GM18505 (cell line): ENCODE measurements around the gene MFSD2B.
"Not testable (repeated sequence)": the region's sequence is repeated elsewhere in the genome, so short reads cannot be mapped to it uniquely, and the experiment has no call there.

Source experiments
- ATAC-seq: cut with Tn5 transposase; IDR thresholded peaks from one replicate; pipeline ENCODE4 v1.9.1; 2021; ENCODE audit not compliant: unreplicated experiment
- POLR2A ChIP-seq: IDR thresholded peaks from 4 replicates; pipeline ENCODE4 v1.6.1; 2011; ENCODE audit warnings: borderline replicate concordance; ENCODE audit not compliant: insufficient read depth, insufficient read length; ENCODE audit errors: extremely low read depth

Gene MFSD2B

DNA sequence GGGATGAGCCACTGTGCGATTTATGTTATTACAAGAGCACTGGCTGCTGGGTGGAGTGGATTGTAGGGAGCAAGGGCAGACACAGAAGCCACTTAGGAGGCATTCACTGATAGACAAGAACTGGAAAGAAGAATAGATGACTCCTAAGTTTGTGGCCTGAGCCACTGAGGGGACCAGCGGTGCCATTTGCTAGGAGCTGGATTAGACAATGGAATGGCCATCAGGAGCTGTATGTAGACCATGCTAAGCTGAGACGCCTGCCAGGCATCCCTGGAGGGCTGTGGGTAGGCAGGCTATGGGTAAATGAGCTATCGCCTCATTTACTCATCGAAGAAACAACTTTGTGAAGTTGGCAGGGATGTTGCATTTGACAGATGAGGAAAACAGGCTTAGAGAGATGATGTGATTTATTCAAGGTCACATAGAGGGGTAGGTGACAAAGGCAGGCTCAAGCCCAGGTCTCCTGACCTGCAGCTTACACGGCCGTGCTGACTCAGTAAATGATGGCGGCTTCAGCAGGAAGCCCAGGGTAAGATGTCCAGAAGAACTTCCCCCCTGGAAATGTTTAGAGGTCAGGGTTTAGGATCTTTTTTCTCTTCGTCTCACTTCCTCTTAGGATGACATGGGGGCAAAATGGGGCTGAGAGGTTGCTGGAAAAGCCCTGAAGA is 2.8 kb downstream of the MFSD2B start:
- ATAC-seq: no peak
- no peak for TF ChIP-seq POLR2A

DNA sequence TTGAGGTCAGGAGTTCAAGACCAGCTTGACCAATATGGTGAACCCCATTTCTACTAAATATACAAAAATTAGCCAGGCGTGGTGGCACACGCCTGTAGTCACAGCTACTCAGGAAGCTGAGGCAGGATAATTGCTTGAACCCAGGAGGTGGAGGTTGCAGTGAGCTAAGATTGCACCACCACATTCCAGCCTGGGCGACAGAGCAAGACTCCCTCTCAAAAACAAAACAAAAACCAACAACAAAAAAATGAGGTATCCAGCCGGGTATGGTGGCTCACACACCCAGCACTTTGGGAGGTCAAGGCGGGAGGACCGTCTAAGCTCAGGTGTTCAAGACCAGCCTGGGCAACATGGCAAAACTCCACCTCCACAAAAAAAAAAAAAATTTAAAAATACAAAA is 5.0 kb downstream of the MFSD2B start:
- not testable (repeated sequence) for ATAC-seq

GRCh38 chr2:24015562-24016375 is 5.9 kb downstream of the MFSD2B start:
- no peak for ATAC-seq

GRCh38 chr2:24016376-24016761 is 6.5 kb downstream of the MFSD2B start:
- no peak for ATAC-seq
- no peak for TF ChIP-seq POLR2A

More at GRCh38 chr2:24015562-24016375, 5.9 kb downstream of the MFSD2B start:
- no peak for TF ChIP-seq POLR2A

GRCh38 chr2:24016853-24017703 is 7.2 kb downstream of the MFSD2B start:
- ATAC-seq: no peak
- TF ChIP-seq POLR2A: no peak

DNA sequence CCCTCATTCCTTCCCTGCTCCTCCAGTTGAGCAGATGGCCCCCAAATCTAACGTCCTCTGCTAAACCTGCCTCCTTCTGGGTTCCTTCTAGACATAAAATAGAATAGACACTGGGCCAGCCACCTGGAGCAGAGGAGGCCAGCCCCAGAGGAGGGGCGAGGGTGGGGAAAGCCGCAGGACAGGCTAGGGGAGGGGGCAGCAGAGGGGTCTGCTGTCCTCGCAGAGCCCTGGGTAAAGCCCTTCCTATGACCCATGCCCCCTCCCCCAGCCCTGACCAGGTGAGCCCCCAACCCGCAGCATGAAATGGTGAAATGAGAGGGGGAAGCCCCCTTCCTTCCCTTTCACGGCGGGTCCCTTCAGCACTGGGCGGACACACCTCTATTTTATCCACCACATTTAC is 7.8 kb downstream of the MFSD2B start:
- no peak for ATAC-seq
- no peak for TF ChIP-seq POLR2A

DNA sequence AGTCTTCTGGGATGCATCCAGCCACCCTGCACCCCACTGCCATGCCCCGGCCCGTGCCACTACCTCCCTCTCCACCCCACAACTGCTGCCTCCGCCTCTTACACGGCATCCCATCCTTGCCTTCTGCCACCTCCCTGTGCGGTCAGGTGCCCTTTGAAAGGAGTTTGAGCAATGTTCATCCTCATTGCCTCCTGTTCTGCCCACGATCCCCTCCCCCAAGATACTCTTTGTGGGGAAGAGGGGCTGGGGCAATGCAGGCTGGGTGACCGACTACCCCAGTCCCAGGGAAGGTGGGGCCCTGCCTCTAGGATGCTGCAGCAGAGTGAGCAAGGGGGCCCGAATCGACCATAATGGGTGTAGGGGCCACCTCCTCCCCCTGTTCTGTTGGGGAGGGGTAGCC is 8.4 kb downstream of the MFSD2B start:
- no peak for TF ChIP-seq POLR2A
- ATAC-seq: no peak

- no peak for TF ChIP-seq POLR2A
- no peak for ATAC-seq
Measured at GRCh38 chr2:24019729-24020128, 9.8 kb downstream of the MFSD2B start.

- TF ChIP-seq POLR2A: no peak
- no peak for ATAC-seq
Measured at GRCh38 chr2:24020244-24020643, 10.4 kb downstream of the MFSD2B start.

DNA sequence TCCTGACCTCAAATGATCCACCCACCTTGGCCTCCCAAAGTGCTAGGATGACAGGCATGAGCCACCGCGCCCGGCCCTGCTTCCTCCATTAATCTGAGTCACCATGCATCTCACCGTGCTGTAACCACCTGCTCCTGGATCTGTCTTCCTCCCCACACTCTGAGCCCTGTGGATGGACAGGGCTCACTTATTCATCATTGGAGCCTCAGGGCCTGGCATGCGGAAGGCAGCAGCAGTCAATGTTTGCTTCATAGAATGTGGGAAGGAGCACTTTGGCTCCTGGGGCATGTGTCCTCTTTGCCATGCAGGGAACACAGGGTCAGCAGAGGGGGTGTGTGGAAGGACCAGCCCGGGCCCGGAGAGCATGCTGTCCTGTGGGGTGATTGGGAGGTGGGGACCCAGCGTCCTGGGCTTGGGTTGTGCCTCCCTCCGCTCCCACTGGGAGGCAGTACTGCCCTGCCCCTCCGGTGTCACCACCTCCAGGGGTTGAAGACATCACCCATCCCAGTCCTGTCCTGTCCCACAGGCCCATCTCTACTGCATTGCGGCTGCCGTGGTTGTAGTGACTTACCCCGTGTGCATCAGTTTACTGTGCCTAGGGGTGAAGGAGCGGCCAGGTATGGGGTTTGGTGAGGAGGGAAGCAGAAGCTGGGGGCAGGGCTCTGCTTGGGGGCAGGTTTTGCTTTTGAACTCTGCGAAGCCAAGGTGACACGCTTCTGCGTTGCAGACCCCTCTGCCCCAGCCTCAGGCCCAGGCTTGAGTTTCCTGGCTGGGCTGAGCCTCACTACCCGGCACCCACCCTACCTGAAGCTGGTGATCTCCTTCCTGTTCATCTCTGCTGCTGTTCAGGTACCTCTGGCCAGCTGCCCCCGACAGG is 11.5 kb downstream of the MFSD2B start:
- no peak for ATAC-seq
- no peak for TF ChIP-seq POLR2A

GRCh38 chr2:24022324-24022974 is 12.6 kb downstream of the MFSD2B start:
- TF ChIP-seq POLR2A: no peak
- ATAC-seq: no peak

DNA sequence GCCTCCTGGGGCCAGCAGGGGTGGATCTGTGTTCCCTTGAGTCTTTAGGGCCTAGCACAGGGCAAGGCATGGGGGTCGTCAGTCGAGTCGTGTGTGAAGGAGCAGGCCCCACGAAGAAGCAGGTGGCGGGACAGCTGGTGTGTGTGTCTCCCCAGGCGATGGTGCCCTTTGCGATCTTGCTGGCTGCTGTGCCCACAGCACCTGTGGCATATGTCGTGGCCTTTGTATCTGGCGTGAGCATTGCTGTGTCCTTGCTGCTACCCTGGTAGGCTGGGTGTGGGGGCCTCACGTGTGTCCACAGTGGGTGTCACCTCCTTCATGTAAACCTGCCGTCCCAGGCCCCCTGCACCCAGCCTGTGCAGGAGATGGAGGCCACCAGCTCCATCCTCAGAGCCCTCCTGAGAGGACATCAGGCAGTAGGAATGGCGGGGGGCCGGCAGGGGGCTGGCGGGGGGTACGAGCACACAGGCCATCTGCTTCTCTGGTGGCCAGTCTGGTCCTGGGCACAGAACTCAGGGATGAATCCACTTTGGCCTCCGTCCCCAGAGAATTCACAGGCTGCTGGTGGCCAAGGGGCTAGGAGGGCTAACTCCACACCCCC is 13.2 kb downstream of the MFSD2B start:
- TF ChIP-seq POLR2A: no peak
- no peak for ATAC-seq

DNA sequence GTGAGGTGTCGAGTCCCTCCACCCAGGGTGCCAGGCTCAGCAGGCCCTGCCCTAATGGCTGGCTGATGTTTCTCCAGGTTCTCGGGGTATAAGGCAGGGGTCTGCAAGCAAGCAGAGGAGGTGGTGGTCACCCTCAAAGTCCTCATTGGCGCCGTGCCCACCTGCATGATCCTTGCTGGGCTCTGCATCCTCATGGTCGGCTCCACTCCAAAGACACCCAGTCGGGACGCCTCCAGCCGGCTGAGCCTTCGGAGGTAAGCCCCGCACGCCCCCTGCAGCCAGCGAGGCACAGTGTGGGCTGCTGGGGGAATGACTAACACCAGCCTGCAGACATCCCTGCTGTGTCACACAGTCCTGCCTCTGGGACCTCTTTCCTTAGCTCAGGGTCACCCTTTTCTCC is 14.1 kb downstream of the MFSD2B start:
- ATAC-seq: no peak
- no peak for TF ChIP-seq POLR2A
